Naive B cell (primary cell): ENCODE measurements around the gene HMCN1. TPM values are rescaled to one million over a fixed set of nuclear protein-coding genes. Genes with fewer than 3 reads are reported as not detected.
A peak's percentile ranks its signal among the peaks of the same experiment; 100 is the strongest.

Source experiments
- ATAC-seq, 2 donors: fragments of 150-1000 bp; cut with Tn5 transposase; 2 replicates each; pipeline ENCODE4 v1.10.0; 2021; ENCODE audit warnings: low read depth in 2 of 2, mild to moderate bottlenecking in 2 of 2, moderate library complexity in 2 of 2
- DNase-seq: peaks from one replicate; pipeline ENCODE4 v3.0.0; 2022
- H3K27ac Mint-ChIP-seq, 6 donors: one replicate each; pipeline ENCODE4 v1.8.0; 2020 to 2022; ENCODE audit warnings: mild to moderate bottlenecking in 6 of 6, mixed read lengths in 6 of 6, moderate library complexity in 5 of 6, inconsistent platforms in 2 of 6
- H3K27me3 Mint-ChIP-seq, 3 donors: one replicate each; pipeline ENCODE4 v1.8.0; 2021 to 2022; ENCODE audit warnings: mixed read lengths in 3 of 3, mild to moderate bottlenecking in 1 of 3
- H3K36me3 Mint-ChIP-seq, 2 donors: one replicate each; pipeline ENCODE4 v1.8.0; 2020 to 2022; ENCODE audit warnings: mixed read lengths in 2 of 2, inconsistent platforms in 1 of 2, mild to moderate bottlenecking in 1 of 2
- H3K4me1 Mint-ChIP-seq, 3 donors: one replicate each; pipeline ENCODE4 v1.8.0; 2020 to 2022; ENCODE audit warnings: mixed read lengths in 3 of 3, inconsistent platforms in 1 of 3, mild to moderate bottlenecking in 1 of 3, moderate library complexity in 1 of 3
- H3K4me3 Mint-ChIP-seq, 8 donors: one replicate each; pipeline ENCODE4 v1.8.0; 2020 to 2022; ENCODE audit warnings: mild to moderate bottlenecking in 8 of 8, mixed read lengths in 8 of 8, moderate library complexity in 8 of 8, inconsistent platforms in 2 of 8
- H3K9me3 Mint-ChIP-seq, 7 donors: one replicate each; pipeline ENCODE4 v1.8.0; 2020 to 2022; ENCODE audit warnings: mixed read lengths in 7 of 7, mild to moderate bottlenecking in 5 of 7, inconsistent platforms in 2 of 7, moderate library complexity in 1 of 7
- polyA plus RNA-seq, 6 donors: library from polyadenylated mRNA; unstranded; fragments of 300-500 nt; fragmentation: Illumina TruSeq; gene quantifications; one replicate each; pipeline ENCODE4 v1.2.3, GENCODE V29; 2021; ENCODE audit warnings: low read depth in 6 of 6

The HMCN1 gene
- polyA plus RNA-seq, 6 donors from 2014 or later, result 0.01 TPM; not detected in 5

DNA sequence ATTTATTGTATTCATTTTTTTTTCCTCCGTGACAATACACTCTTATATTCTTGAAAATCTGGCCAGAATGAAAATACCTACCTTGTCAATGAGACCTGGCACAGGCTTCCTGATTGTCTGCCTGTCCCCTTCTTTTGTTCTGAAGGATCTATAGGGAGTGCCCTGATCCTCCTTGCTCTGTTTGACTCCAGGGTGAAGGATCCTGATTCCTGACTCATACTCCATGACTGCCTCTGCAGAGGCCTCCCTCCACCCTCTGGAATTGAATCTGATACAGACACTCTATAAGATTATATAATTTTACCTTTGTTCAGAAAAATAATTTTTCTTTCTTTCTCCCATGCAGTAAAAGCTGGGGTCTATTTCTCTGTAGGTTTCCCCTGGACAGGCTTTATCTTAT lies 116.2 kb downstream of the HMCN1 start:
- H3K27me3 Mint-ChIP-seq, result no peaks in the 10 kb centered on the region
- no peak for DNase-seq
- no peak for ATAC-seq
- no peaks in the 10 kb centered on the region for H3K36me3 Mint-ChIP-seq
- H3K9me3 Mint-ChIP-seq, result no peaks in the 10 kb centered on the region
- no peaks in the 10 kb centered on the region for H3K4me1 Mint-ChIP-seq
- no peak overlapping the region for H3K27ac Mint-ChIP-seq
- H3K4me3 Mint-ChIP-seq, result no peak overlapping the region

DNA sequence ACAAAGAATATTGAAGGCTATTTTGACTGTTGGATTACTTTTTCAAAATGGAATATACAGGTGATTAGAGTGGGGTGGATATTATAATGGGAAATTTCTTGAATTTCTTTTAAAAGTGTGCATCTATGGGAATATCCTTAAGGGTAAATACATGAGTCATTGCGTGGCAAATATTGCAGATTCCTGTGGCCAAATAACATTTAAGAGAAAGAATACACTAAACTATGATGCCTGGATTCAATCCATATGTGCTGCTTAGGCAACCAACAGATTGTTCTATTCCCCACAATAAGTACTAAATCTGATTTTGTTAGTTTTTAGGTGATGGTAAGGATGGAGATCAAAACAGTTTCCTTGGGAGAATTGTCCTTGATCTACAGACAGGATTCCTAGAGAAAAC lies 119.5 kb downstream of the HMCN1 start:
- Mint-ChIP-seq H3K9me3 (peaks cover 0 to 3% (median 0%) of the 10 kb centered on the region in 7 donors), H3K4me1 (no peaks in the 10 kb centered on the region), H3K36me3 (no peaks in the 10 kb centered on the region), H3K27me3 (no peaks in the 10 kb centered on the region), H3K4me3 (peak overlapping the region in 1 of 8 donors; percentile 31), H3K27ac (no peak overlapping the region)
- ATAC-seq (no peak), DNase-seq (no peak)

DNA sequence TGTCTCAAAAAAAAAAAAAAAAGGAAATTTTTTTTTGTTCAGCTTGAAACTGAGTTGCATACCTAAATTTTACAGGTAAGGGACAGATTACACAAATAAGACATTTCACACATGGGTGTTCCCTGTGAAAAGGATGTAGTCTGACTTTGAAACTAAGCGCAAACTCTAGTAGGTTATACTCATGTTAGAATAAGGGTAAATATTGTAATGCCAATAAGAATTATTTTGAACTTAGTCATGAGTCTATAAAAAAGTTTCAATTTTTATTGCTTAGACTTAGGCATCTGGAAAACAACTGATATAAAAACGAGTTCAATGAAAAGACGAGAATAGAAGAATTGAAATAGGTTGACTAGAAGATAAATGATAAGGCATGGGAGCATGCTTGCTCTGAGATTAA lies 122.3 kb downstream of the HMCN1 start:
- no peak for DNase-seq
- Mint-ChIP-seq H3K27me3 (no peaks in the 10 kb centered on the region), H3K4me1 (no peaks in the 10 kb centered on the region), H3K36me3 (no peaks in the 10 kb centered on the region), H3K9me3 (peaks cover 0 to 3% (median 0%) of the 10 kb centered on the region in 7 donors), H3K27ac (no peak overlapping the region), H3K4me3 (no peak overlapping the region)
- no peak for ATAC-seq

DNA sequence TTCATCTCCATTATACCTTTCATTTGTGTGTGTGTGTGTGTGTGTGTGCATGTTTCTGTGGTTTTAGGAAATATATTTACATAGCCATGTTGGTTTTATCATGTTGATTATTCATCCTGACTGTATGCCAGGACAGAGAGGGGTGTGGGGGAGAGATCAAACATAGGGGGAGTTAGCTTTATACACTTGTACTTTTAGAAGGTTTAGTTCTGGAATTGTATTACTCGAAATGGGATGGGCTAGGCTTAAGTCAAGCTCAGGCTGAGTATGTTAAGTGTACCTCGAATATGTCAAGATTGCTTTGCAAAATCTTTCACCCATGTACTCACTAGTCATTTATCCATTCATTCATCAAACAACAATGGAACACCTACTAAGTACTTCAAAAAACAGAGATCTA lies 123.3 kb downstream of the HMCN1 start:
- Mint-ChIP-seq H3K27ac (no peak overlapping the region), H3K9me3 (peaks cover 0 to 3% (median 0%) of the 10 kb centered on the region in 7 donors), H3K4me3 (no peak overlapping the region), H3K4me1 (no peaks in the 10 kb centered on the region), H3K27me3 (no peaks in the 10 kb centered on the region), H3K36me3 (no peaks in the 10 kb centered on the region)
- DNase-seq, result no peak
- no peak for ATAC-seq

DNA sequence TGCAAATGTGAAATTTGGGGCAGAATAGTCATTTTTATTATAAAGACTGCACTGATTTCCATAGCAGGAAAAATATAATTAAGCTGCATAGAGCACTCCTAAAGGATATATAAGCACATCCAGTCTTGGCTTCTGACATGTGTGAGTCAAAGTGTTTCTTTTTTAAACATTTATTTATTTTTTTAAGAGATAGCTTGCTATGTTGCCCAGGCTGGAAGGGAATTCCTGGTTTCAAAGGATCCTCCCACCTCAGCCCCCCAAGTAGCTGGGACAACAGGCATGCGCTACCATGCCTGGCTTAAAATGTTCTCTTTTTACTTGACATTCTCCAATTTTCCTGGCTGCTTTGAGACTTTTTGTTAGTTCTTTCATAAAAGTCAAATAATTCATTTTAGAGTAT lies 126.1 kb downstream of the HMCN1 start:
- no peak overlapping the region for H3K4me3 Mint-ChIP-seq
- no peaks in the 10 kb centered on the region for H3K36me3 Mint-ChIP-seq
- H3K9me3 Mint-ChIP-seq, result peaks cover 0 to 3% (median 0%) of the 10 kb centered on the region in 7 donors
- H3K4me1 Mint-ChIP-seq, result no peaks in the 10 kb centered on the region
- ATAC-seq, result no peak
- DNase-seq, result no peak
- no peak overlapping the region for H3K27ac Mint-ChIP-seq
- no peaks in the 10 kb centered on the region for H3K27me3 Mint-ChIP-seq

DNA sequence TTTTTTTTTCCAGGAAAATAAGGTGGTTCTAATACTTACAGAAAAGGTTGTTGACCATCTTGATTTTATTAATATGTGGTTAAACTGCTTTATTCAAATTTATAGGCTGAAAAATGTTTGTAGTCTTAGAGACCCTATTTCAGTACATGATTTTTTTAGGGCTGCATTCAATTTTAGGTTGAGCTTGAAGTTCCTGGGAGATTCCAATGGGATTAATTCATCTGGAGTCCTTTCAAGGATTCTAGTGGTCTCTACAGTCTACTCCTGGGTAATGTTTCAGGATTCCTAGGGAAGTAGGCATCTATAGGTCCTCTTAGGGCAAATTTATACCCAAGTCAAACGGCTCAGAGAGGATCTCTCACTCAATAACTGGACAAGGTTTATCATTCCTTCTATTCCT lies 126.7 kb downstream of the HMCN1 start:
- no peak for ATAC-seq
- Mint-ChIP-seq H3K36me3 (no peaks in the 10 kb centered on the region), H3K4me1 (no peaks in the 10 kb centered on the region), H3K9me3 (peaks cover 0 to 3% (median 0%) of the 10 kb centered on the region in 7 donors), H3K27me3 (no peaks in the 10 kb centered on the region), H3K27ac (no peak overlapping the region), H3K4me3 (no peak overlapping the region)
- DNase-seq, result no peak

DNA sequence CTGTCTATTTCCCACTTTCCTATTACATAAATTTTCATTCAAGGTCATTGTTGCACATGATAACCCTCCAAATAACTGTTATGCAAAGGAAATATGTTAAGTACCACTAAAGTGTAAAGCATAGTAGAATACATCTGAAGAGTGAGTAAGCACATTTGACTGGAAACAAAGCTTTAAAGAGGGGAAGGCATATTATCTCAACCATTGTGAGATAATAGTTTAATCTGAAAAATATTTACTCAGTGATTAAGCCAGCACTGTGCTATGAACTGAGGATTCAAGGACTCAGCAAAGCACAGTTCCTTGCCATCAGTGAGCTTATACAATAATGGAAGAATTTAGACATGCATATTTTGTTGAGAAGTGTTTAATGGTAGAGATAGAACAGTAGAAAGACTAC lies 127.4 kb downstream of the HMCN1 start:
- Mint-ChIP-seq H3K27ac (no peak overlapping the region), H3K36me3 (no peaks in the 10 kb centered on the region), H3K4me3 (no peak overlapping the region), H3K9me3 (no peaks in the 10 kb centered on the region), H3K27me3 (no peaks in the 10 kb centered on the region), H3K4me1 (no peaks in the 10 kb centered on the region)
- ATAC-seq (no peak), DNase-seq (no peak)

DNA sequence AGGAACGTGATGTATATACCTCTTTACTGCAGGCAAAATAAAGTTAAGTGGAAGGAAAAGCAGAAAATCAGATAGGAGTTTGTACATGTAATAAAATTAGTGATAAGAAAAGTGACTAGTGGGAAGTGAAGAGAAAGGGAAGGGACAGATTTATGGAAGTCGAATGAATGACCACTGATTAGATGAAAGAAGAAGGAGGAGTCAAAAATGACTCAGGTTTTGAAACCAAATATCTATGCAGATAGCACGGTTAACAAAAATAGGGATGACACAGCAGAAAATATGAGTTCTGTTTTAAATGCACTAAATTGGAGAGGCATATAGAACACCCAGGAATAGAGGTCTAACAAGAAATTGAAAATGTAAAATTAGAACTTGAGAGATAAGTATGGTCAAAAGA lies 128.0 kb downstream of the HMCN1 start:
- ATAC-seq (no peak), DNase-seq (no peak)
- Mint-ChIP-seq H3K27me3 (no peaks in the 10 kb centered on the region), H3K27ac (no peak overlapping the region), H3K9me3 (no peaks in the 10 kb centered on the region), H3K36me3 (no peaks in the 10 kb centered on the region), H3K4me1 (no peaks in the 10 kb centered on the region), H3K4me3 (no peak overlapping the region)

DNA sequence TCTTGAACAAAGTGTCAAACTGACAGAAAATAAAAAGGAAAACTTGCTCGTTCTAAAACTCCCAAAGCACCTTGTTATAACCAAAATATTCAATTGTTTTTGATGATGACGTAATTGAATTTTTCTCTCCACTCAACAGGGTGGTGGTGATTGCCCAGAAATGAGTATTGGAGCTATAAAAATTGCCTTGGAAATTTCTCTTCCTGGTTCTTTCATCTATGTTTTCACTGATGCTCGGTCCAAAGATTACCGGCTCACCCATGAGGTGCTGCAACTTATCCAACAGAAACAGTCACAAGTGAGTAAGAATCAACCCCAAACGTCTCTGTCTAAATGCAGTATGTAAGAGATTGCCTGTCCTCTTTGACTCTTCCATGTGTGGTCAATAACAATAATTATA lies 130.1 kb downstream of the HMCN1 start:
- Mint-ChIP-seq H3K9me3 (peaks cover 0 to 4% (median 0%) of the 10 kb centered on the region in 7 donors), H3K27me3 (no peaks in the 10 kb centered on the region), H3K36me3 (no peaks in the 10 kb centered on the region), H3K27ac (no peak overlapping the region), H3K4me3 (no peak overlapping the region), H3K4me1 (no peaks in the 10 kb centered on the region)
- ATAC-seq (no peak), DNase-seq (no peak)

DNA sequence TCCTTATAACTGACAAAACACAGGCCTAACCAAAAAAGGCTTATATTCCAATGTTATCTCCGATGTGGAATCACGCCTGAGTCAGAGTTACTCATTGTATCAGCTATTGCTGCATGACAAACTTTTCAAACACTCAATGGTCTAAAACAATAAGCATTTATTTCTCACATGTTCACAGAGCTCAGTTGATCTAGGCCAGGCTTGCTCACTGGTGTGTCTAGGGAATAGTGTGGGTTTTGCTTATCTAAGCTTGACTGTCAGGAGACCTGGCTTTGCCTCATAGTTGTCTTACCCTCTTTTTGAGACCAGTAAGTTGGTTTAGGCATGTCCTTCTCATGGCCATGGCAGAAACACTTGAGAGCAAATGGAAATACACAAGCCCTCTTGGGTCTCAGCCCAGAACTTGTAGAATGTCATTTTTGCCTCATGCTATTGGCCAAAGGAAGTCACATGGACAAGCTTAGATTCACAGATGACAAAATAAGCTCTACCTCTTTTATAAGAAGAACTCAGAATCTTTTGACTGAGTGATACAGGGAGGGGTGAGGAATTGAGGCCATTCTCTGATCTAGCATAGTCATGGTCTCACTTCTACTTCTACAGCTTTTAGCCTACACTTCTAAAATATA lies 130.8 kb downstream of the HMCN1 start:
- DNase-seq, result no peak
- Mint-ChIP-seq H3K4me3 (no peak overlapping the region), H3K27me3 (no peaks in the 10 kb centered on the region), H3K27ac (no peak overlapping the region), H3K9me3 (peaks cover 0 to 4% (median 0%) of the 10 kb centered on the region in 7 donors), H3K36me3 (no peaks in the 10 kb centered on the region), H3K4me1 (no peaks in the 10 kb centered on the region)
- no peak for ATAC-seq

DNA sequence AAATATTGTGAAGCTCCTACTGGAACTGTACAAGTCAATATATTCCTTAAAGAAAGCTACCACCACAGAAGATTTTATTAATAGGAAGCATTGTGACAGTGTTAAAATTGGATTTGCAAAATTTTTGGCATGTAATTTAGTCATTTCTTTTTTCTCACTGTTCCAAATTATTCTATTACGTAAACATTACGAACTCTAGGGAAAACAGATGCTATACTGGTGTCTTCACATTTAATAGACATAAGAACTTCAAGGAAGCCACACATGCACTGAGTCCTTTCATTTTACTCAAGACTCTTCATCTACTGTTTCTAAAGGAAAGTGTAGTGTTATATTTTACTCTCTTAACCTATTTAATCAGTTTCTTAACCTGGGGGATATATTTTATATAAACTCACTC lies 135.4 kb downstream of the HMCN1 start:
- Mint-ChIP-seq H3K36me3 (no peaks in the 10 kb centered on the region), H3K4me1 (no peaks in the 10 kb centered on the region), H3K27ac (no peak overlapping the region), H3K9me3 (peaks cover 0 to 4% (median 0%) of the 10 kb centered on the region in 7 donors), H3K4me3 (no peak overlapping the region), H3K27me3 (no peaks in the 10 kb centered on the region)
- DNase-seq (no peak), ATAC-seq (no peak)

DNA sequence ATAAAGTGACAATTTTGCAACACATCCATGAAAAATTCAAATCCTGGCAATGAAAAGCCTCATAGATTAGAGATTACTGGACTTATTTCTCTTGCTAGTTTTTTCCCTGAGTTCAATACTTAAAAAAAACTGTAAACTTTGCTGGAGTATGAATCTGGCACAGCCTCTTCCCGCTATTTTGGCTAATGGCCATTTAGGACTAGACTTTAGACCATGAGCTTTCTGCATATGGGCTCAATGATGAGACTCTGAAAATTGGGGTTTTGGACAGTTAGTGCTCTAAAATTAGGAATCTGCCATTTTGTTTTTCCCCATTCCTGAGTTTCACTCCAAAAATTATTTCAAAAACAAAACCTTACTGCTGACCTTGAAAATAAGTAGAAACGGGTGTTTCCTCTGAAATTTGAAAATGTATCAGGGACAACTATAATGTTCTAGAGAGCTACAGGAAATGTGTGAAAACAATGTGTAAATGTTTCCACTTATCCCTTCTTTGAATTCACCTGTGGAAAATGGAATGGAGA lies 137.5 kb downstream of the HMCN1 start:
- Mint-ChIP-seq H3K9me3 (peaks cover 0 to 4% (median 0%) of the 10 kb centered on the region in 7 donors), H3K4me3 (no peak overlapping the region), H3K36me3 (no peaks in the 10 kb centered on the region), H3K27me3 (no peaks in the 10 kb centered on the region), H3K27ac (no peak overlapping the region), H3K4me1 (no peaks in the 10 kb centered on the region)
- DNase-seq (no peak), ATAC-seq (no peak)

DNA sequence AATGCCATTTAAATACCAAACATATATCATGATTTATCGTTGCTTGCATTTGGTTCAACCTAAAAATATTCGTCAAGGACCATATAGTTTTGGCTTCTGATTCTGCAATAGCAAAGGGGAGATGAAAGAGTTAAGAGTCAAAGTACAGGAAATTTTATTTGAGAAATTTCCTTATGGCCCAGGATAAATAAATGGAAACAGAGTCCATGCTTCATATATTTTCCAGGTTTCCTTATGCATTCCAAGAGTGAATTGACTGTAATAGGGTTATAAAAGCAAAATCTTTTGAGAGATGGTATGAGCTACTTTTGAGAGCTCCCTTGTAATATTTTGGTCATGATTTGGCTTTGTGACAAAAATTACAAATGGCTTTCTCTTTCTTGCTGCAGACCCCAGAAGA lies 140.1 kb downstream of the HMCN1 start:
- no peaks in the 10 kb centered on the region for H3K27me3 Mint-ChIP-seq
- H3K9me3 Mint-ChIP-seq, result peaks cover 0 to 5% (median 0%) of the 10 kb centered on the region in 7 donors
- H3K36me3 Mint-ChIP-seq, result no peaks in the 10 kb centered on the region
- H3K4me3 Mint-ChIP-seq, result no peak overlapping the region
- H3K4me1 Mint-ChIP-seq, result no peaks in the 10 kb centered on the region
- H3K27ac Mint-ChIP-seq, result no peak overlapping the region
- DNase-seq (no peak), ATAC-seq (no peak)

DNA sequence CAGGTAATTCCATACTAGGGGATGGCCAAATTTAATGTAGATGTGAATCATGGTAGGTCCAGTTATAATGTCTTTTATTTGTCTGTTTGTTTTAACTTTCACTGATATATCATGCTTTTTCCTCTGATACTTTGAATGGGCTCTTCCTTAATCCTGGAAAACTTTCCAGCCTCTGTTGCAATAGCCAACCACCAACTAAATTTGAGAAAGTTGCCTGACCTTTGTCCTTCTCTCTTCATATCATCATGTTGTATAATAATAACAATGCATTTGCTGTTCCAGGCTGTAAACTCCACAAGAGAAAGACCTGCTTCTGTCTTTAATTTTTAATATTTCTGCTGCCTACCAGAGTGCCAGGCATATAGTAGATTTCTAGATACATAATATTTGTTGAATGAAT lies 146.1 kb downstream of the HMCN1 start:
- H3K36me3 Mint-ChIP-seq, result no peaks in the 10 kb centered on the region
- H3K4me1 Mint-ChIP-seq, result no peaks in the 10 kb centered on the region
- DNase-seq, result no peak
- ATAC-seq, result no peak
- H3K9me3 Mint-ChIP-seq, result peaks cover 0 to 10% (median 1%) of the 10 kb centered on the region in 7 donors
- no peak overlapping the region for H3K27ac Mint-ChIP-seq
- H3K27me3 Mint-ChIP-seq, result no peaks in the 10 kb centered on the region
- no peak overlapping the region for H3K4me3 Mint-ChIP-seq
